ENCODE data around the gene BRPF1. TPM values are rescaled to one million over a fixed set of nuclear protein-coding genes. Genes with fewer than 3 reads are reported as not detected.

BRPF1 gene
- total and polyA plus RNA-seq, 2 donors from 2014 or later, result 6.2 to 22.4 TPM

DNA sequence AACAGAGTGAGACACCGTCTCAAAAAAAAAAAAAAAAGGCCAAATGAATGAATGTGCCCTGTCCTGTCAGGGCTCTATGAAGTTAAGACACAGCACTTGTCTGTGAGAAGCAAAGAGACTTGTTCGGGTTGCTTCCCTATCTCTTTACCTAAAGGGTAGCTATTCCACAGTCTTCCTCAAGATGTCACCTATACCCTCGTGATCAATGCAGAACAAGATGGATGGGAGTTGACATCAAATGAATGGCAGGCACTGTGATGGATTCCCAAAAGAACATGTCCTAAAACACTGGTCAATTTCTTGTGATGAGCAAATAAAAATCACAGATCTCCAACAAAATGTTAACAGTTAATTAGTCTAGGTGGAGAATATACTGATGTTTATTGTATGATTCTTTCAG is 51.2 kb downstream of the BRPF1 start:
- intact Hi-C loops (cut with DNase I), result no loop called here
- DNase-seq (no peak), FAIRE-seq (no peak)
- TF ChIP-seq, protein P1, sequence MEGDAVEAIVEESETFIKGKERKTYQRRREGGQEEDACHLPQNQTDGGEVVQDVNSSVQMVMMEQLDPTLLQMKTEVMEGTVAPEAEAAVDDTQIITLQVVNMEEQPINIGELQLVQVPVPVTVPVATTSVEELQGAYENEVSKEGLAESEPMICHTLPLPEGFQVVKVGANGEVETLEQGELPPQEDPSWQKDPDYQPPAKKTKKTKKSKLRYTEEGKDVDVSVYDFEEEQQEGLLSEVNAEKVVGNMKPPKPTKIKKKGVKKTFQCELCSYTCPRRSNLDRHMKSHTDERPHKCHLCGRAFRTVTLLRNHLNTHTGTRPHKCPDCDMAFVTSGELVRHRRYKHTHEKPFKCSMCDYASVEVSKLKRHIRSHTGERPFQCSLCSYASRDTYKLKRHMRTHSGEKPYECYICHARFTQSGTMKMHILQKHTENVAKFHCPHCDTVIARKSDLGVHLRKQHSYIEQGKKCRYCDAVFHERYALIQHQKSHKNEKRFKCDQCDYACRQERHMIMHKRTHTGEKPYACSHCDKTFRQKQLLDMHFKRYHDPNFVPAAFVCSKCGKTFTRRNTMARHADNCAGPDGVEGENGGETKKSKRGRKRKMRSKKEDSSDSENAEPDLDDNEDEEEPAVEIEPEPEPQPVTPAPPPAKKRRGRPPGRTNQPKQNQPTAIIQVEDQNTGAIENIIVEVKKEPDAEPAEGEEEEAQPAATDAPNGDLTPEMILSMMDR (IDR thresholded peaks at IDR 0.05; ENCODE audit: borderline replicate concordance, extremely low read depth, insufficient read depth), result no peak
- no peaks in the 10 kb centered on the region for H3K27me3 ChIP-seq (ENCODE audit: control insufficient read depth, insufficient read depth, low read length)
- H3K27ac ChIP-seq (ENCODE audit: low read depth in 2 of 2, low read length in 2 of 2), result peak overlapping the region in 1 of 2 donors; percentile 36
- peaks cover 3 to 20% (median 8%) of the 10 kb centered on the region in 3 donors for H3K36me3 ChIP-seq (ENCODE audit: control insufficient read depth in 2 of 3, insufficient read depth in 3 of 3, low read length in 3 of 3)
- H3K9me3 ChIP-seq (ENCODE audit: control insufficient read depth in 2 of 3, insufficient read depth in 1 of 3, low read length in 3 of 3), result no peaks in the 10 kb centered on the region
- peaks cover 0 to 27% (median 13%) of the 10 kb centered on the region in 3 donors for H3K4me1 ChIP-seq (ENCODE audit: control insufficient read depth in 2 of 3, insufficient read depth in 2 of 3, low read depth in 1 of 3, low read length in 3 of 3)
- no peak overlapping the region for H3K4me3 ChIP-seq (ENCODE audit: low read length in 3 of 3)
- H3K9ac ChIP-seq (ENCODE audit: low read length in 3 of 3), result no peak overlapping the region

DNA sequence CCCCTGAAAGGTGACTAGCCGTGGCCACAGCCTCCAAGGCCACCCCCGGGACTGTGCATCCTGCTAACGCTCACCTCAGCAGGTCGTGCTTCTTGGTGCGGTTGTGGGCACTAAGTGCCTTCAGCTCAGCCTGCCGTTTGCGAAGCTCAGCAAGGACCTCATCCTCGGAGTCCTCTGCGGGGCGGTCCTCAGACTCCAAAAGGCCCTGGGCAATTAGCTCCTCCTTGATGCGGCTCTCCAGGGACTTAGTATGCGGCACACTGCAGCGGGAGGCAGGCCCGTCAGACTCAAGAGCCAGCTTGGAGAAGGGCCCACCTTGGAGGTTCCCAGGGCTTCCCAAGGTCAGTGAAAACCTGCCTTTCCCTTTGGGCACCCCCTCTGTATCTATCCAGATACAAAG is 52.4 kb downstream of the BRPF1 start:
- TF ChIP-seq, protein P1 (IDR thresholded peaks at IDR 0.05; ENCODE audit: borderline replicate concordance, extremely low read depth, insufficient read depth), result no peak
- Histone ChIP-seq H3K4me3 (ENCODE audit: low read length in 3 of 3) (no peak overlapping the region), H3K4me1 (ENCODE audit: control insufficient read depth in 2 of 3, insufficient read depth in 2 of 3, low read depth in 1 of 3, low read length in 3 of 3) (peaks cover 0 to 27% (median 13%) of the 10 kb centered on the region in 3 donors), H3K27ac (ENCODE audit: low read depth in 2 of 2, low read length in 2 of 2) (no peak overlapping the region), H3K36me3 (ENCODE audit: control insufficient read depth in 2 of 3, insufficient read depth in 3 of 3, low read length in 3 of 3) (peaks cover 5 to 22% (median 8%) of the 10 kb centered on the region in 3 donors), H3K9ac (ENCODE audit: low read length in 3 of 3) (no peak overlapping the region), H3K9me3 (ENCODE audit: control insufficient read depth in 2 of 3, insufficient read depth in 1 of 3, low read length in 3 of 3) (no peaks in the 10 kb centered on the region), H3K27me3 (ENCODE audit: control insufficient read depth, insufficient read depth, low read length) (no peaks in the 10 kb centered on the region)
- DNase-seq (no peak), FAIRE-seq (no peak)
- intact Hi-C loops (cut with DNase I), result no loop called here

GRCh38 chr3:9784965-9785364 is 53.4 kb downstream of the BRPF1 start:
- intact Hi-C loops (cut with DNase I), result no loop called here
- Histone ChIP-seq H3K9me3 (ENCODE audit: control insufficient read depth in 2 of 3, insufficient read depth in 1 of 3, low read length in 3 of 3) (no peaks in the 10 kb centered on the region), H3K4me3 (ENCODE audit: low read length in 3 of 3) (no peak overlapping the region), H3K36me3 (ENCODE audit: control insufficient read depth in 2 of 3, insufficient read depth in 3 of 3, low read length in 3 of 3) (peaks cover 5 to 30% (median 12%) of the 10 kb centered on the region in 3 donors), H3K27ac (ENCODE audit: low read depth in 2 of 2, low read length in 2 of 2) (no peak overlapping the region), H3K9ac (ENCODE audit: low read length in 3 of 3) (no peak overlapping the region), H3K27me3 (ENCODE audit: control insufficient read depth, insufficient read depth, low read length) (no peaks in the 10 kb centered on the region), H3K4me1 (ENCODE audit: control insufficient read depth in 2 of 3, insufficient read depth in 2 of 3, low read depth in 1 of 3, low read length in 3 of 3) (peaks cover 0 to 26% (median 13%) of the 10 kb centered on the region in 3 donors)
- no peak for DNase-seq
- no peak for FAIRE-seq
- TF ChIP-seq, protein P1 (IDR thresholded peaks at IDR 0.05; ENCODE audit: borderline replicate concordance, extremely low read depth, insufficient read depth), result no peak

GRCh38 chr3:9785602-9786001 is 54.1 kb downstream of the BRPF1 start:
- Histone ChIP-seq H3K4me3 (ENCODE audit: low read length in 3 of 3) (no peak overlapping the region), H3K9ac (ENCODE audit: low read length in 3 of 3) (no peak overlapping the region), H3K4me1 (ENCODE audit: control insufficient read depth in 2 of 3, insufficient read depth in 2 of 3, low read depth in 1 of 3, low read length in 3 of 3) (peaks cover 0 to 21% (median 13%) of the 10 kb centered on the region in 3 donors), H3K27me3 (ENCODE audit: control insufficient read depth, insufficient read depth, low read length) (no peaks in the 10 kb centered on the region), H3K36me3 (ENCODE audit: control insufficient read depth in 2 of 3, insufficient read depth in 3 of 3, low read length in 3 of 3) (peaks cover 5 to 36% (median 16%) of the 10 kb centered on the region in 3 donors), H3K9me3 (ENCODE audit: control insufficient read depth in 2 of 3, insufficient read depth in 1 of 3, low read length in 3 of 3) (no peaks in the 10 kb centered on the region), H3K27ac (ENCODE audit: low read depth in 2 of 2, low read length in 2 of 2) (peak overlapping the region in 1 of 2 donors; percentile 17)
- TF ChIP-seq, protein P1 (IDR thresholded peaks at IDR 0.05; ENCODE audit: borderline replicate concordance, extremely low read depth, insufficient read depth), result no peak
- no peak for FAIRE-seq
- no peak for DNase-seq
- intact Hi-C loops (cut with DNase I), result no loop called here

Measured in kidney (tissue), 14 donors.